Measurements from ENCODE around the gene LRP8. TPM values are rescaled to one million over a fixed set of nuclear protein-coding genes. Genes with fewer than 3 reads are reported as not detected.

Gene LRP8
- total and polyA plus RNA-seq, 8 donors, result 0.58 to 26.8 (median 2.3) TPM

DNA sequence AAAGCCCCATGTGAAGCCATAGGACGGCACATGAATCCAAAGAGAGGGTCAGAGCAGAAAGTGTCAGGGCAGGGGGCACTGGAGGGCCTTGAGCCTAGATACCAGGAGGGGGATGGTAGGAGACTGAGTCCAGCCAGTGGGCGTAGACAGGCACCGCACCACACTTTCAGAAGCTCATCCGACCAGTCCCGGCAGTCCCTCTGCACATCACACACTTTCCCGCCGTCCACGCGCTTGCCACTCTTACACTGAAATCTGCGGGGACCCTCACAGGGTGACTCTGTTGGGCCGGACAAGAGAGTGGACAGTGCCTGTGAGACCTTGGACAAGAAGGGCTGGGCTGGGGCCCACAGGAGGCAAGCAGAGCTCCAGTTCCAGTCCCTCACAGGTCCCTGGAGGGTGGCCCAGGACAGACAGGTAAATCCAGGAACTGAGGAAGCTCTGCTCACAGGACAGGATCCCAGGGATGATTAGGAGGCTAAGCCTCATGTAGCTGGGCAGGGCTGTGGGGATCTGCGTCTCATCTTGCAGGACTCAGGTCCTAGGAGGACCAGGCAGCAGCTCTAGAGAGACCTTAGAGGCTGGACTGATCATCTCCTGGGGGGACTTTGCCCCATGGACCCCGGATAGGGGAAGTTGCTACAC, 53.2 kb downstream of the LRP8 start:
- intact Hi-C loops (cut with DNase I; ENCODE audit: low total_unique reads), result loop anchor here (5.0 kb wide), 1 partner anchor 118 kb away; no protein-coding TSS in a partner anchor
- 89 to 94% (median 92%) methylated on average over 12 to 13 of the region's 13 CpGs for WGBS, 5 donors

DNA sequence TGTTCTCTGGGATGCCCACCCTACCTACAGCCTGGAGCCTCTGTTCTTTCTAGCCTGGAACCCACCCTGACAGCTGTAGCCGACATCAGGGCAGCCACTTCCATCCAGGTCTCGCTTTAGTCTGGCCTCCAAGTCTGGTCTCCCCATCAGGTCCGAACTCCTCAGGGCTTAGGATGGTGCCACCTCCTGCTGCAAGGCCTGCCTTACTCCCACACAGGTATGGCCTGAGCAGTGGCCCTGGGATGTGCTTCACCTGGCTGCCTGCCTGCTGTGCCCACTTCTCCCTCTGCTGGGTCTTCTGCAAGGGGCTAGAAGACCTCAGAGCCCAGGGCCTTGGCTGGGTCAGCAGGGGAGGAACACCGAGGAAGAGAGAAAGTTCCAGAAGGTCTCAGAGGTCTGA, 53.8 kb downstream of the LRP8 start:
- no peak overlapping the region for H3K27ac ChIP-seq
- DNase-seq, result no peak
- no peak for TF ChIP-seq EP300 (IDR thresholded peaks at IDR 0.05)
- no peak for TF ChIP-seq POLR2A (IDR thresholded peaks at IDR 0.05)
- TF ChIP-seq POLR2AphosphoS5 (IDR thresholded peaks at IDR 0.05), result no peak
- TF ChIP-seq CTCF (IDR thresholded peaks at IDR 0.05), result no peak
- WGBS, 5 donors, result 91 to 99% (median 96%) methylated on average over 4 of the region's 4 CpGs
- no peaks in the 10 kb centered on the region for H3K36me3 ChIP-seq
- intact Hi-C loops (cut with DNase I; ENCODE audit: low total_unique reads), result no loop called here
- H3K9me3 ChIP-seq, result no peaks in the 10 kb centered on the region
- no peaks in the 10 kb centered on the region for H3K4me1 ChIP-seq
- H3K4me3 ChIP-seq, result no peak overlapping the region
- no peaks in the 10 kb centered on the region for H3K27me3 ChIP-seq

More for the DNA sequence above, 53.2 kb downstream of the LRP8 start:
- Histone ChIP-seq H3K27ac (no peak overlapping the region), H3K4me3 (no peak overlapping the region), H3K27me3 (no peaks in the 10 kb centered on the region), H3K4me1 (no peaks in the 10 kb centered on the region), H3K9me3 (no peaks in the 10 kb centered on the region), H3K36me3 (no peaks in the 10 kb centered on the region)
- no peak for DNase-seq
- TF ChIP-seq POLR2A (IDR thresholded peaks at IDR 0.05), result no peak
- TF ChIP-seq CTCF (IDR thresholded peaks at IDR 0.05), result no peak
- no peak for TF ChIP-seq EP300 (IDR thresholded peaks at IDR 0.05)
- TF ChIP-seq POLR2AphosphoS5 (IDR thresholded peaks at IDR 0.05), result no peak

DNA sequence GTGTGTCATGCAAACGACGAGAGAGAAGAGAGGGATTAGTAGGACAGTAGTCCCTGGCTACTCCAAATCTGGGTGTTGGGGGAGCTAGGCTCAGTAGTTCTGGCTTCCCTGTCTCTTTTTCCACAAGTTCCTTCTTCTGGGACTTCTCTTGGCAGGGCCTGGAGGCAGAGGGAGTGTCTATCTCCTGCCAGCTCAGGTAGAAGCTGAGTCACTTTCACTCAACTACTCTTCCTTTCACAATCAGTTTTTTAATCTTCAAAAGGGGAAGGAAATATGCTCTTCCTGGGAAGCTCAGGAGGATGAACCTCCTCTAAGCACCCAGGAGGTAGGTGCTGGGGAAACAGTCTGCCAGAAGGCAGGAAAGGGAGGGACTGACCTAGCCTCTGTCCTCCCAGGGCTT, 54.3 kb downstream of the LRP8 start:
- H3K27ac ChIP-seq, result no peak overlapping the region
- TF ChIP-seq POLR2A (IDR thresholded peaks at IDR 0.05) (no peak), POLR2AphosphoS5 (IDR thresholded peaks at IDR 0.05) (no peak), CTCF (IDR thresholded peaks at IDR 0.05) (no peak), EP300 (IDR thresholded peaks at IDR 0.05) (no peak)
- intact Hi-C loops (cut with DNase I; ENCODE audit: low total_unique reads), result no loop called here
- no peak for DNase-seq
- no peaks in the 10 kb centered on the region for H3K36me3 ChIP-seq
- no peak overlapping the region for H3K4me3 ChIP-seq
- H3K27me3 ChIP-seq, result no peaks in the 10 kb centered on the region
- H3K9me3 ChIP-seq, result no peaks in the 10 kb centered on the region
- no peaks in the 10 kb centered on the region for H3K4me1 ChIP-seq
- WGBS, 5 donors, result 56 to 94% (median 88%) methylated on average over 2 of the region's 2 CpGs

DNA sequence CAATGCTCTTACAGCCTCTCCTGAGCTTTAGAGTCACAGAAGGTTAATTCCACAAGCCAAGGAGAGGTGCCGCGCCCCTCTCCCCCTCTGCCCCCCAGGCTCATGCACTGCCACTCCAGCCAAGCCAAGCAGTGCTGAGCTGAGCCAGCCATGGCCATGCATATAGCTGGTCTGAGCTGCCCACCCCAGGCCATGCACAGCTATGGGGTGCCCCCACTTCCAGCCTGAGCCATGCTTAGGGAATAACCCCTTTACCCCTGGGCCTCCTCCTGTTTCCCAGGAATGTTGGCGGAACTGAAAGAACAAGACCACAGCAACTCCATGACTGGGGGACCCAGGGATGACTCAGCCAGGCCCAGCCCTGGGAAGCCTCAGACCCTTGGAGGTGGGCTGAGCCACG, 55.5 kb downstream of the LRP8 start:
- Histone ChIP-seq H3K27ac (no peak overlapping the region), H3K36me3 (no peaks in the 10 kb centered on the region), H3K9me3 (no peaks in the 10 kb centered on the region), H3K27me3 (no peaks in the 10 kb centered on the region), H3K4me1 (no peaks in the 10 kb centered on the region), H3K4me3 (no peak overlapping the region)
- TF ChIP-seq EP300 (IDR thresholded peaks at IDR 0.05) (no peak), CTCF (IDR thresholded peaks at IDR 0.05) (no peak), POLR2AphosphoS5 (IDR thresholded peaks at IDR 0.05) (no peak), POLR2A (IDR thresholded peaks at IDR 0.05) (no peak)
- WGBS, 5 donors, result 83 to 98% (median 95%) methylated on average over 4 of the region's 4 CpGs
- intact Hi-C loops (cut with DNase I; ENCODE audit: low total_unique reads), result no loop called here
- DNase-seq, result no peak

Measured in stomach (tissue), 9 donors.